ENCODE results near the gene SUPT6H. TPM values are rescaled to one million over a fixed set of nuclear protein-coding genes. Genes with fewer than 3 reads are reported as not detected.

Gene SUPT6H
- total RNA-seq, 1 experiment from 2014 or later = 63.3 TPM

DNA sequence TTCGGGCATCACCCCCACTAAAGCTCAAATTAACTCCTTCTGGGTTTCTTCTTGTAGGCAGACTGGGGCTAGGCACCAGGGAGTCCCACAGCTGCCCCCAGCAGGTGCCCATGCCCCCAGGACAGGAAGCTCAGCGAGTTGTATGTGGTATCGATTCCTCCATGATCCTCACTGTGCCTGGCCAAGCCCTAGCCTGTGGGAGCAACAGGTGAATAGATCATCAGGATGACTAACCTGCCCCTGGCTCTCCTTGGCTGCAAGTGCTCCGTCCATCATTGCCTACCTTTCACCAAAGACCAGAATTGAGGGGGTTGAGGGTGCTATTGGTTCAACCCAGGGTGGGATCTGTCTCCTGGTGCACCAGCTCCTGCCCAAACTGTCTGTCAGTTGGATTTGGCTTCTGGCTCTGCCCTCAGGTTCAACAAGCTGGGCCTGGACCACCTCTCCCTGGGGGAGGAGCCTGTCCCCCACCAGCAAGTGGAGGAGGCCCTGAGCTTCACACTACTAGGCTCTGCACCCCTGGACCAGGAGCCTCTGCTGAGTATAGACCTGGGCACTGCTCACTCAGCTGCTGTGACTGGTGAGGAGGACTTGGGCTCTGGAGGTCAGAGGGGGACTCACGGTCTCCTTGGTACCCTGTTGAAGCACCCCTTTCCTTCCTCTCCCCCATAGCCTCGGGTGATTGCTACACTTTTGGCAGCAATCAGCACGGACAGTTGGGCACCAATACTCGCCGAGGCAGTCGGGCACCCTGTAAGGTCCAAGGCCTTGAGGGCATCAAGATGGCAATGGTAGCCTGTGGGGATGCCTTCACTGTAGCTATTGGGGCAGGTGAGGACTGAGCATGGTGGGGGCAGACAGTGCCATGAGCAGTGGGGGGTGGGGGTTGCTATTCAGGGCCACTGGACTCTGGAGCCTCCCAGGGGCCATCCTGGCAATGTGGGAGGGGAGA lies 78.7 kb downstream of the SUPT6H start:
- no peaks in the 10 kb centered on the region; the same call in 1 of the 2 replicates for H4K20me1 ChIP-seq (ENCODE audit: insufficient read depth)
- no peak overlapping the region for H3K4me2 ChIP-seq
- H3K4me3 ChIP-seq = no peak overlapping the region
- H3K9me2 ChIP-seq (ENCODE audit: insufficient read depth) = no peaks in the 10 kb centered on the region
- H3K9me3 ChIP-seq (ENCODE audit: insufficient read depth, low read depth) = no peaks in the 10 kb centered on the region; the same call in 1 of the 2 replicates
- no peak overlapping the region for H2AFZ ChIP-seq
- no peak overlapping the region for H3K27ac ChIP-seq
- peaks cover 27% of the 10 kb centered on the region for H3K4me1 ChIP-seq (replicated peaks; ENCODE audit: insufficient read depth)
- H3K27me3 ChIP-seq (ENCODE audit: insufficient read depth, low read depth) = no peaks in the 10 kb centered on the region
- CTCF ChIA-PET = no interaction called here
- POLR2A ChIA-PET (ENCODE audit: unreplicated experiment) = no interaction called here
- intact Hi-C loops (cut with micrococcal nuclease; ENCODE audit: unreplicated experiment) = no loop called here
- peaks cover 18% of the 10 kb centered on the region for H3K79me2 ChIP-seq (ENCODE audit: low read depth)
- H3K36me3 ChIP-seq (ENCODE audit: low read depth) = peaks cover 5% of the 10 kb centered on the region
- BruUV-seq (replicated peaks) = no TSS peak
- no peak for TF ChIP-seq EZH2 (IDR thresholded peaks at IDR 0.05; ENCODE audit: low read depth)
- TF ChIP-seq, protein P1, sequence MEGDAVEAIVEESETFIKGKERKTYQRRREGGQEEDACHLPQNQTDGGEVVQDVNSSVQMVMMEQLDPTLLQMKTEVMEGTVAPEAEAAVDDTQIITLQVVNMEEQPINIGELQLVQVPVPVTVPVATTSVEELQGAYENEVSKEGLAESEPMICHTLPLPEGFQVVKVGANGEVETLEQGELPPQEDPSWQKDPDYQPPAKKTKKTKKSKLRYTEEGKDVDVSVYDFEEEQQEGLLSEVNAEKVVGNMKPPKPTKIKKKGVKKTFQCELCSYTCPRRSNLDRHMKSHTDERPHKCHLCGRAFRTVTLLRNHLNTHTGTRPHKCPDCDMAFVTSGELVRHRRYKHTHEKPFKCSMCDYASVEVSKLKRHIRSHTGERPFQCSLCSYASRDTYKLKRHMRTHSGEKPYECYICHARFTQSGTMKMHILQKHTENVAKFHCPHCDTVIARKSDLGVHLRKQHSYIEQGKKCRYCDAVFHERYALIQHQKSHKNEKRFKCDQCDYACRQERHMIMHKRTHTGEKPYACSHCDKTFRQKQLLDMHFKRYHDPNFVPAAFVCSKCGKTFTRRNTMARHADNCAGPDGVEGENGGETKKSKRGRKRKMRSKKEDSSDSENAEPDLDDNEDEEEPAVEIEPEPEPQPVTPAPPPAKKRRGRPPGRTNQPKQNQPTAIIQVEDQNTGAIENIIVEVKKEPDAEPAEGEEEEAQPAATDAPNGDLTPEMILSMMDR (conservative IDR thresholded peaks at IDR 0.05) = no peak
- no peak for DNase-seq
- peaks cover 36% of the 10 kb centered on the region for H3F3A ChIP-seq (ENCODE audit: insufficient read depth, low read depth)

DNA sequence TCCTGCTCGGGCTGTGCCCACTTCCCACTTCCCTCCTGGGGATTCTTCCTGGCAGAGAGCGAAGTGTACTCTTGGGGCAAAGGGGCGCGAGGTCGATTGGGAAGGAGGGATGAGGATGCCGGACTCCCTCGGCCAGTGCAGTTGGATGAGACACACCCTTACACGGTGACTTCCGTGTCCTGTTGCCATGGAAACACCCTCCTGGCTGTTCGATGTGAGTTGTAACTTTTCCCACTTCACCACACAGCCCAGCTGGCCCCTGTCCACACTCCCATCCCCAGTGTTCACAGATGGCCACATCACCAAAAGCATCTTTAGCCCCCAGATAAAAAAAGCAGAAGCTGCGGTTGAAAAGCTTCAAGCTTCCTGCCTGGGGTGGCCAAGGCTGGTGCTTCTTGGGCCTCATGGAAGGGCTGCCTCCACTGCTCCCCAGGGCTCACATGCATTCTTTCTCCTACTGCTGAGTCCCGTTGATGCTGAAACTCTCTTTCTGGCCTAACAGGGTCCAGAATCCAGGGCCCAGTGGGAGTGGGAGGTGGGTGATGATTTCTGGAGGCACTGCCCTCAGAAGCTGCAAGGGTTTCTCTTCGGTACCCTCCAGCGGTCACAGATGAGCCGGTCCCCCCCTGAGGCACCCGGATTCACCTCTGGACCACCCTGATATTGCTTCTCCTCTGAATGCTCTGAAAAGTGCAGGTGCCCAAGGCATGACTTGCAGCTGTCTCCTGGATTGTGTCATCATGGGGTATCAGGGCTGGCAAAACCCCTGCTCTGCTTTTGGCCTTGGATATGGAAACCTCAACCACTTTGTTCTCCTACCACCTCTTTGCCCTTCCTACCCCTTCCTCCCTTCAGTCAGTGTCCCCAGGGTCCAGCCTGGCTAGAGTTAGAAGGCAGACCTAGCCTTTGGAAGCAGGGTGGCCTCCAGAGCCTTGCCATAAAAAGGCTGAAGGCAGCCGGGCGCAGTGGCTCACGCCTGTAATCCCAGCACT lies 79.6 kb downstream of the SUPT6H start:
- Histone ChIP-seq H4K20me1 (ENCODE audit: insufficient read depth) (no peaks in the 10 kb centered on the region; the same call in 1 of the 2 replicates), H2AFZ (no peak overlapping the region), H3K4me3 (no peak overlapping the region), H3K9me2 (ENCODE audit: insufficient read depth) (no peaks in the 10 kb centered on the region), H3K4me1 (replicated peaks; ENCODE audit: insufficient read depth) (peaks cover 32% of the 10 kb centered on the region), H3K9me3 (ENCODE audit: insufficient read depth, low read depth) (no peaks in the 10 kb centered on the region; the same call in 1 of the 2 replicates), H3K36me3 (ENCODE audit: low read depth) (peaks cover 5% of the 10 kb centered on the region), H3K4me2 (peak overlapping the region; percentile 90), H3K27ac (peak overlapping the region; percentile 96), H3F3A (ENCODE audit: insufficient read depth, low read depth) (peaks cover 45% of the 10 kb centered on the region), H3K27me3 (ENCODE audit: insufficient read depth, low read depth) (no peaks in the 10 kb centered on the region), H3K79me2 (ENCODE audit: low read depth) (peaks cover 26% of the 10 kb centered on the region)
- ChIA-PET POLR2A (ENCODE audit: unreplicated experiment) (no interaction called here), CTCF (interaction anchor here (2.2 kb wide), 1 partner anchor 14 kb away, joined by 28 read pairs; the partner anchor contains the start of genes NEK8 and TLCD1)
- intact Hi-C loops (cut with micrococcal nuclease; ENCODE audit: unreplicated experiment) = no loop called here
- DNase-seq = no peak
- no TSS peak for BruUV-seq (replicated peaks)
- TF ChIP-seq, protein P1 (conservative IDR thresholded peaks at IDR 0.05) = no peak
- TF ChIP-seq EZH2 (IDR thresholded peaks at IDR 0.05; ENCODE audit: low read depth) = no peak
